Gastroesophageal sphincter (tissue), 4 donors: ENCODE data around the gene MLH3. TPM values are rescaled to one million over a fixed set of nuclear protein-coding genes. Genes with fewer than 3 reads are reported as not detected.

Experiments
- ATAC-seq: fragments of 150-250 bp; one replicate; pipeline ENCODE4 v1.9.1; 2016; ENCODE audit warnings: mild to moderate bottlenecking, moderate library complexity
- H3K27ac ChIP-seq, 4 donors: fragments of 200-600 bp; sonication (generic) in 3 of 4; 1 replicate in 3 of 4; 2 replicates in 1 of 4; pipeline ENCODE4 v1.5.1; 2016 to 2019
- H3K27me3 ChIP-seq: fragments of 200-600 bp; sonication (generic); one replicate; pipeline ENCODE4 v1.5.1; 2019
- H3K36me3 ChIP-seq, 2 donors: fragments of 200-600 bp; sonication (generic); one replicate each; pipeline ENCODE4 v1.5.1; 2019; ENCODE audit warnings: control low read depth in 1 of 2
- H3K4me1 ChIP-seq, 3 donors: fragments of 200-600 bp; sonication (generic); 1 replicate in 2 of 3; 2 replicates in 1 of 3; pipeline ENCODE4 v1.5.1; 2016 to 2019; ENCODE audit warnings: control low read depth in 2 of 3
- H3K4me3 ChIP-seq, 2 donors: fragments of 200-600 bp; sonication (generic); one replicate each; pipeline ENCODE4 v1.5.1; 2019; ENCODE audit warnings: mild to moderate bottlenecking in 1 of 2, moderate library complexity in 1 of 2
- H3K9me3 ChIP-seq, 3 donors: fragments of 200-600 bp; sonication (generic); one replicate each; pipeline ENCODE4 v1.5.1; 2017 to 2019; ENCODE audit warnings: control low read depth in 2 of 3
- EP300 ChIP-seq: sonication (generic); formaldehyde crosslinking; IDR thresholded peaks from one replicate; pipeline ENCODE4 v1.6.1; 2017; ENCODE audit warnings: antibody characterized with exemption, mild to moderate bottlenecking
- POLR2A ChIP-seq, 2 donors: fragments of 450-650 bp; IDR thresholded peaks; one replicate each; pipeline ENCODE4 v1.6.1; 2017; ENCODE audit warnings: antibody characterized with exemption in 2 of 2, mild to moderate bottlenecking in 2 of 2, moderate library complexity in 1 of 2
- POLR2AphosphoS5 ChIP-seq: sonication (generic); formaldehyde crosslinking; IDR thresholded peaks from one replicate; pipeline ENCODE4 v1.6.1; 2017; ENCODE audit warnings: antibody characterized with exemption
- WGBS, 2 donors: methylation state at CpG; one replicate each; pipeline ENCODE4 v1.1.5; 2018; ENCODE audit warnings: low coverage in 1 of 2; 5-methylcytosine and 5-hydroxymethylcytosine counted together
- total RNA-seq, 4 donors: library from RNA; depleted of rRNA; stranded (reverse); fragments of >200 nt; gene quantifications; one replicate each; pipeline ENCODE4 v1.1.0, GENCODE V29; 2016
- TF ChIP-seq, protein P1 (sequence below), 4 experiments: fragments of 200-600 bp in 2 of 4; fragments of 450-650 bp in 2 of 4; sonication (generic) in 1 of 4; IDR thresholded peaks; one replicate each; pipeline ENCODE4 v1.5.1; 2017 to 2019; ENCODE audit warnings: antibody characterized with exemption in 4 of 4, mild to moderate bottlenecking in 2 of 4, moderate library complexity in 2 of 4

The MLH3 gene
- total RNA-seq, 4 donors from 2014 or later = 29.0 to 76.1 (median 32.2) TPM

GRCh38 chr14:75025082-75025481 lies 26.2 kb downstream of the MLH3 start:
- 66 to 75% methylated on average over 4 of the region's 4 CpGs for WGBS, 2 donors
- H3K9me3 ChIP-seq = no peaks in the 10 kb centered on the region
- no peak overlapping the region for H3K4me3 ChIP-seq
- no peak for ATAC-seq
- H3K36me3 ChIP-seq = peaks cover 4 to 93% of the 10 kb centered on the region in 2 donors
- no peaks in the 10 kb centered on the region for H3K27me3 ChIP-seq
- H3K4me1 ChIP-seq = no peaks in the 10 kb centered on the region
- TF ChIP-seq POLR2AphosphoS5 (no peak), EP300 (no peak)
- no peak overlapping the region for H3K27ac ChIP-seq

DNA sequence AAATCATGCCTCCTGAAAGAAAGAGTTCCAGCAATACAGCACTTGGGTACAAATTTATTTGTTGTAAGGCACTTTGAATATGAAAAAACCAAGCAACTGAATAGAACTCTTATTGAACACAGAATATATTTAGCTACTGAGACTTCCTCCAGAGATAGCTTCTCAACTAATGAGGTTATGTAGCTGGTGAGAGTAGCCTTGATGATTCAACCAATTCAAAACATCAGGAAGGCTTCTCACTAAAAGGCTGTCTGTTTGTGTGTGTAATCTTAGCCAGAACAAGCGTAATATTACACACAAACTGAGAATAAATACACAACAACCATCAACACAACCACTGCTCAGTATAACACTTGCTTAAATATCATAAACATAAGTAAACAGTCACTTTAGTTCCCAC lies 28.2 kb downstream of the MLH3 start:
- no peaks in the 10 kb centered on the region for H3K27me3 ChIP-seq
- no peak overlapping the region for H3K4me3 ChIP-seq
- no peak overlapping the region for H3K27ac ChIP-seq

GRCh38 chr14:75022655-75023054 lies 28.6 kb downstream of the MLH3 start:
- no peaks in the 10 kb centered on the region for H3K27me3 ChIP-seq
- TF ChIP-seq, protein P1, sequence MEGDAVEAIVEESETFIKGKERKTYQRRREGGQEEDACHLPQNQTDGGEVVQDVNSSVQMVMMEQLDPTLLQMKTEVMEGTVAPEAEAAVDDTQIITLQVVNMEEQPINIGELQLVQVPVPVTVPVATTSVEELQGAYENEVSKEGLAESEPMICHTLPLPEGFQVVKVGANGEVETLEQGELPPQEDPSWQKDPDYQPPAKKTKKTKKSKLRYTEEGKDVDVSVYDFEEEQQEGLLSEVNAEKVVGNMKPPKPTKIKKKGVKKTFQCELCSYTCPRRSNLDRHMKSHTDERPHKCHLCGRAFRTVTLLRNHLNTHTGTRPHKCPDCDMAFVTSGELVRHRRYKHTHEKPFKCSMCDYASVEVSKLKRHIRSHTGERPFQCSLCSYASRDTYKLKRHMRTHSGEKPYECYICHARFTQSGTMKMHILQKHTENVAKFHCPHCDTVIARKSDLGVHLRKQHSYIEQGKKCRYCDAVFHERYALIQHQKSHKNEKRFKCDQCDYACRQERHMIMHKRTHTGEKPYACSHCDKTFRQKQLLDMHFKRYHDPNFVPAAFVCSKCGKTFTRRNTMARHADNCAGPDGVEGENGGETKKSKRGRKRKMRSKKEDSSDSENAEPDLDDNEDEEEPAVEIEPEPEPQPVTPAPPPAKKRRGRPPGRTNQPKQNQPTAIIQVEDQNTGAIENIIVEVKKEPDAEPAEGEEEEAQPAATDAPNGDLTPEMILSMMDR (IDR thresholded peaks at IDR 0.05) = peak in 3 of 4 experiments; percentile 6 to 23 (median 18)
- TF ChIP-seq POLR2AphosphoS5 = no peak
- H3K27ac ChIP-seq = no peak overlapping the region
- no peaks in the 10 kb centered on the region for H3K9me3 ChIP-seq
- H3K4me3 ChIP-seq = no peak overlapping the region
- ATAC-seq = no peak
- H3K36me3 ChIP-seq = peaks cover 8 to 96% of the 10 kb centered on the region in 2 donors
- H3K4me1 ChIP-seq = no peaks in the 10 kb centered on the region
- WGBS, 2 donors = 53 to 63% methylated on average over 7 to 8 of the region's 8 CpGs

More for the DNA sequence above, 28.2 kb downstream of the MLH3 start:
- H3K36me3 ChIP-seq = peaks cover 8 to 93% of the 10 kb centered on the region in 2 donors
- TF ChIP-seq POLR2A (IDR thresholded peaks at IDR 0.05) (no peak), POLR2AphosphoS5 (no peak), EP300 (no peak)
- TF ChIP-seq, protein P1 (IDR thresholded peaks at IDR 0.05) = no peak
- WGBS, 2 donors = 85 to 86% methylated on average over 1 of the region's 1 CpG
- ATAC-seq = no peak
- H3K4me1 ChIP-seq = no peaks in the 10 kb centered on the region
- H3K9me3 ChIP-seq = no peaks in the 10 kb centered on the region

DNA sequence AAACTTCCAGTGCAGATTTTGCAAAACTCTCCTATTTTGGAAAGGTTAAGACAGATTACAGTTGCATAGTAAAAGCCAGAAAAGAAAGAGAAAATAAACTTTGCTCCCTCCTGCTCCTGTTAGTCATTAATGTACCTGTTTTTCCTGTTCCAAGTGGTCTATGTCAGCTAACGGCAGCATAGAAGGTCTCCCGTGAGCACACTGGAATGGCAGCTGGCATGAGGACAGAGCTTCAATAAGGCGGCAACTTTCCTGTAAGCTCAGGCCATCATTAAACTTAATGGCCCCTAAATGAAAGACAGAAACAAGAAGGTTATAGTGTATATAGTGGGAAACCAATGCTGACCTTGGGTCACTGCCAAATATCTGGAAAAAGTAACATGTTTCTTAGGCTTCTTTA lies 32.6 kb downstream of the MLH3 start:
- H3K4me3 ChIP-seq = no peak overlapping the region
- no peak for ATAC-seq

GRCh38 chr14:75016815-75017214 lies 34.5 kb downstream of the MLH3 start:
- TF ChIP-seq, protein P1 (IDR thresholded peaks at IDR 0.05) = no peak
- TF ChIP-seq POLR2A (IDR thresholded peaks at IDR 0.05) = no peak
- TF ChIP-seq EP300 = no peak
- no peak for TF ChIP-seq POLR2AphosphoS5
- no peaks in the 10 kb centered on the region for H3K9me3 ChIP-seq
- no peak for ATAC-seq
- no peak overlapping the region for H3K4me3 ChIP-seq
- no peaks in the 10 kb centered on the region for H3K27me3 ChIP-seq
- WGBS, 2 donors = 50% methylated on average over 1 of the region's 3 CpGs; no CpG with 5 or more reads in 1 of the 2 donors
- H3K27ac ChIP-seq = no peak overlapping the region
- H3K4me1 ChIP-seq = peaks cover 2 to 4% (median 3%) of the 10 kb centered on the region in 3 donors
- H3K36me3 ChIP-seq = peaks cover 8 to 94% of the 10 kb centered on the region in 2 donors

More for the DNA sequence above, 32.6 kb downstream of the MLH3 start:
- Histone ChIP-seq H3K27me3 (no peaks in the 10 kb centered on the region), H3K36me3 (peaks cover 8 to 99% of the 10 kb centered on the region in 2 donors), H3K4me1 (no peaks in the 10 kb centered on the region), H3K9me3 (no peaks in the 10 kb centered on the region), H3K27ac (no peak overlapping the region)
- 60 to 71% methylated on average over 1 to 3 of the region's 3 CpGs for WGBS, 2 donors
- TF ChIP-seq POLR2A (IDR thresholded peaks at IDR 0.05) = no peak
- TF ChIP-seq, protein P1 (IDR thresholded peaks at IDR 0.05) = no peak
- TF ChIP-seq EP300 = no peak
- TF ChIP-seq POLR2AphosphoS5 = no peak
